ENCODE measurements around the gene FFAR3.

DNA sequence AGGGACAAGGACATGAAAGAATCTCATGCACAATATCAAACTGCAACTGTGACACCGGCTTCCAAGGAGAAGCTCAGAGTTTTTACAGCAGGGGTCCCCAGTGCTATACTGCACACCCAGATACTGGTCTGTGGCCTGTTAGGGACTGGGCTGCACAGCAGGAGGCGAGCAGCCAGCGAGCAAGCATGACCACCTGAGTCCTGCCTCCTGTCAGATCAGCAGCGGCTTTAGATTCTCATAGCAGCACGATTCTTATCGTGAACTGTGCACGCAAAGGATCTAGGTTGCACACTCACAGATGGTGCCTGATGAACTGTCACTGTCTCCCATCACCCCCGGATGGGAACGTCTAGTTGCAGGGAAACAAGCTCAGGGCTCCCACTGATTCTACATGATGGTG is 42.4 kb upstream of the FFAR3 start:
- TF ChIP-seq, protein P1, sequence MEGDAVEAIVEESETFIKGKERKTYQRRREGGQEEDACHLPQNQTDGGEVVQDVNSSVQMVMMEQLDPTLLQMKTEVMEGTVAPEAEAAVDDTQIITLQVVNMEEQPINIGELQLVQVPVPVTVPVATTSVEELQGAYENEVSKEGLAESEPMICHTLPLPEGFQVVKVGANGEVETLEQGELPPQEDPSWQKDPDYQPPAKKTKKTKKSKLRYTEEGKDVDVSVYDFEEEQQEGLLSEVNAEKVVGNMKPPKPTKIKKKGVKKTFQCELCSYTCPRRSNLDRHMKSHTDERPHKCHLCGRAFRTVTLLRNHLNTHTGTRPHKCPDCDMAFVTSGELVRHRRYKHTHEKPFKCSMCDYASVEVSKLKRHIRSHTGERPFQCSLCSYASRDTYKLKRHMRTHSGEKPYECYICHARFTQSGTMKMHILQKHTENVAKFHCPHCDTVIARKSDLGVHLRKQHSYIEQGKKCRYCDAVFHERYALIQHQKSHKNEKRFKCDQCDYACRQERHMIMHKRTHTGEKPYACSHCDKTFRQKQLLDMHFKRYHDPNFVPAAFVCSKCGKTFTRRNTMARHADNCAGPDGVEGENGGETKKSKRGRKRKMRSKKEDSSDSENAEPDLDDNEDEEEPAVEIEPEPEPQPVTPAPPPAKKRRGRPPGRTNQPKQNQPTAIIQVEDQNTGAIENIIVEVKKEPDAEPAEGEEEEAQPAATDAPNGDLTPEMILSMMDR (IDR thresholded peaks at IDR 0.05; ENCODE audit: borderline replicate concordance, extremely low read depth, low read length, poor library complexity, severe bottlenecking), result no peak
- no peak for TF ChIP-seq EZH2 (IDR thresholded peaks at IDR 0.05; ENCODE audit: borderline replicate concordance, low read depth, low read length, severe bottlenecking)

Data from DND-41 (cell line).